H9 (cell line): ENCODE measurements around the gene WDR88. TPM values are rescaled to one million over a fixed set of nuclear protein-coding genes. Genes with fewer than 3 reads are reported as not detected.

Experiments
- DNase-seq: peaks from one replicate; pipeline ENCODE4 v3.0.0-alpha.2; 2017
- H2AFZ ChIP-seq: one replicate; pipeline ENCODE4 v1.6.1; 2013; ENCODE audit warnings: mild to moderate bottlenecking, low read length, control low read depth, moderate library complexity
- H2AK5ac ChIP-seq: 2 replicates; pipeline ENCODE4 v1.6.1; 2013; ENCODE audit warnings: low read length, control low read depth, mixed read lengths; ENCODE audit not compliant: insufficient read length
- H2BK120ac ChIP-seq: one replicate; pipeline ENCODE4 v1.6.1; 2013; ENCODE audit warnings: low read depth, mild to moderate bottlenecking, low read length, control low read depth, inconsistent platforms; ENCODE audit not compliant: poor library complexity, severe bottlenecking
- H2BK12ac ChIP-seq: 2 replicates; pipeline ENCODE4 v1.6.1; 2013; ENCODE audit warnings: low read length, control low read depth, mixed read lengths, low read depth; ENCODE audit not compliant: insufficient read length
- H2BK15ac ChIP-seq: 2 replicates; pipeline ENCODE4 v1.6.1; 2013; ENCODE audit warnings: low read depth, low read length, control low read depth
- H2BK20ac ChIP-seq: one replicate; pipeline ENCODE4 v1.6.1; 2013; ENCODE audit warnings: low read depth, mild to moderate bottlenecking, low read length, control low read depth, inconsistent platforms; ENCODE audit not compliant: poor library complexity, severe bottlenecking
- H2BK5ac ChIP-seq: 2 replicates; pipeline ENCODE4 v1.6.1; 2013; ENCODE audit warnings: low read length, control low read depth, mixed read lengths; ENCODE audit not compliant: insufficient read length
- H3K14ac ChIP-seq: 2 replicates; pipeline ENCODE4 v1.6.1; 2013; ENCODE audit warnings: low read length, control low read depth; ENCODE audit not compliant: insufficient read depth
- H3K18ac ChIP-seq: 2 replicates; pipeline ENCODE4 v1.6.1; 2013; ENCODE audit warnings: low read depth, mild to moderate bottlenecking, mixed read lengths, low read length, control low read depth; ENCODE audit not compliant: insufficient read length
- H3K23ac ChIP-seq: 2 replicates; pipeline ENCODE4 v1.6.1; 2013; ENCODE audit warnings: low read length, control low read depth, mixed read lengths, low read depth; ENCODE audit not compliant: insufficient read length
- H3K23me2 ChIP-seq: 2 replicates; pipeline ENCODE4 v1.6.1; 2013; ENCODE audit warnings: low read depth, mild to moderate bottlenecking, mixed read lengths, low read length, control low read depth; ENCODE audit not compliant: insufficient read length, poor library complexity, severe bottlenecking
- H3K27ac ChIP-seq: 2 replicates; pipeline ENCODE4 v1.5.1; 2013; ENCODE audit warnings: low read length, control low read depth, mixed read lengths, low read depth; ENCODE audit not compliant: insufficient read length
- H3K27me3 ChIP-seq: 2 replicates; pipeline ENCODE4 v1.6.1; 2013; ENCODE audit warnings: low read length, control low read depth, inconsistent platforms; ENCODE audit not compliant: insufficient read depth
- H3K4ac ChIP-seq: 2 replicates; pipeline ENCODE4 v1.6.1; 2013; ENCODE audit warnings: low read depth, mild to moderate bottlenecking, control low read depth, inconsistent platforms, low read length, moderate library complexity
- H3K4me1 ChIP-seq: 2 replicates; pipeline ENCODE4 v1.6.1; 2013; ENCODE audit warnings: low read length, control low read depth, inconsistent platforms; ENCODE audit not compliant: insufficient read depth
- H3K4me2 ChIP-seq: 2 replicates; pipeline ENCODE4 v1.6.1; 2013; ENCODE audit warnings: low read length, control low read depth, mixed read lengths; ENCODE audit not compliant: insufficient read length, insufficient read depth
- H3K56ac ChIP-seq: 2 replicates; pipeline ENCODE4 v1.6.1; 2013; ENCODE audit warnings: low read depth, mild to moderate bottlenecking, mixed read lengths, low read length, control low read depth; ENCODE audit not compliant: insufficient read length
- H3K79me1 ChIP-seq: 2 replicates; pipeline ENCODE4 v1.6.1; 2013; ENCODE audit warnings: low read depth, mild to moderate bottlenecking, moderate library complexity, low read length, control low read depth, inconsistent platforms; ENCODE audit not compliant: insufficient read depth, poor library complexity, severe bottlenecking
- H3K79me2 ChIP-seq: 2 replicates; pipeline ENCODE4 v1.6.1; 2013; ENCODE audit warnings: low read length, control low read depth, inconsistent platforms; ENCODE audit not compliant: insufficient read depth
- H3K9ac ChIP-seq: 2 replicates; pipeline ENCODE4 v1.6.1; 2013; ENCODE audit warnings: low read length, control low read depth, mixed read lengths; ENCODE audit not compliant: insufficient read length; ENCODE audit errors: extremely low read depth
- H3K9me3 ChIP-seq: one replicate; pipeline ENCODE4 v1.6.1; 2013; ENCODE audit warnings: low read depth, low read length, inconsistent platforms; ENCODE audit not compliant: control insufficient read depth
- H3T11ph ChIP-seq: one replicate; pipeline ENCODE4 v1.6.1; 2013; ENCODE audit warnings: mild to moderate bottlenecking, low read length, control low read depth, inconsistent platforms
- H4K20me1 ChIP-seq: one replicate; pipeline ENCODE4 v1.6.1; 2013; ENCODE audit not compliant: control insufficient read depth, insufficient read length, insufficient read depth
- H4K5ac ChIP-seq: 2 replicates; pipeline ENCODE4 v1.6.1; 2013; ENCODE audit warnings: low read depth, mild to moderate bottlenecking, mixed read lengths, low read length, control low read depth; ENCODE audit not compliant: insufficient read length
- H4K8ac ChIP-seq: replicated peaks from 2 replicates; pipeline ENCODE4 v1.6.1; 2013; ENCODE audit warnings: low read length, control low read depth, mixed read lengths, low read depth; ENCODE audit not compliant: insufficient read length
- H4K91ac ChIP-seq: 2 replicates; pipeline ENCODE4 v1.6.1; 2013; ENCODE audit warnings: low read depth, mild to moderate bottlenecking, moderate library complexity, mixed read lengths, low read length, control low read depth; ENCODE audit not compliant: insufficient read length
- H3K27ac Mint-ChIP-seq, 3 experiments: 2 replicates in 2 of 3; 3 replicates in 1 of 3; pipeline ENCODE4 v1.8.0; 2020 to 2021; ENCODE audit warnings: mixed read lengths in 3 of 3, mild to moderate bottlenecking in 1 of 3, moderate library complexity in 1 of 3
- H3K27me3 Mint-ChIP-seq: 2 replicates; pipeline ENCODE4 v1.8.0; 2021; ENCODE audit warnings: low read depth, mild to moderate bottlenecking, moderate library complexity, mixed read lengths
- H3K36me3 Mint-ChIP-seq, 3 experiments: 2 replicates in 2 of 3; 3 replicates in 1 of 3; pipeline ENCODE4 v1.8.0; 2020 to 2021; ENCODE audit warnings: low read depth in 3 of 3, mixed read lengths in 3 of 3; ENCODE audit not compliant: insufficient read depth in 1 of 3
- H3K4me1 Mint-ChIP-seq, 2 experiments: 2 replicates each; pipeline ENCODE4 v1.8.0; 2020; ENCODE audit warnings: mixed read lengths in 2 of 2
- H3K4me3 Mint-ChIP-seq, 2 experiments: 2 replicates in 1 of 2; 3 replicates in 1 of 2; pipeline ENCODE4 v1.8.0; 2020 to 2021; ENCODE audit warnings: mild to moderate bottlenecking in 2 of 2, mixed read lengths in 2 of 2, moderate library complexity in 1 of 2
- H3K9me3 Mint-ChIP-seq, 2 experiments: 2 replicates in 1 of 2; 3 replicates in 1 of 2; pipeline ENCODE4 v1.8.0; 2020; ENCODE audit warnings: mild to moderate bottlenecking in 2 of 2, mixed read lengths in 2 of 2, moderate library complexity in 1 of 2
- WGBS: extraction: QIAGEN DNeasy Blood & Tissue Kit; methylation state at CpG from one replicate; pipeline ENCODE4 v1.1.7; 2013; ENCODE audit warnings: missing lambda C conversion rate, low lambda C conversion rate, mixed read lengths; ENCODE audit not compliant: insufficient read length; ENCODE audit errors: extremely low coverage; 5-methylcytosine and 5-hydroxymethylcytosine counted together
- total RNA-seq: library from RNA; stranded (reverse); gene quantifications from 2 replicates; pipeline ENCODE4 v1.2.1, GENCODE V29; 2021
- TF ChIP-seq, protein P1 (sequence below): fragments of 200-600 bp; sonication (generic); conservative IDR thresholded peaks from 3 replicates; pipeline ENCODE4 v1.8.0; 2021; ENCODE audit warnings: antibody characterized with exemption, mild to moderate bottlenecking

The WDR88 gene
- total RNA-seq, 1 experiment from 2014 or later = not detected

DNA sequence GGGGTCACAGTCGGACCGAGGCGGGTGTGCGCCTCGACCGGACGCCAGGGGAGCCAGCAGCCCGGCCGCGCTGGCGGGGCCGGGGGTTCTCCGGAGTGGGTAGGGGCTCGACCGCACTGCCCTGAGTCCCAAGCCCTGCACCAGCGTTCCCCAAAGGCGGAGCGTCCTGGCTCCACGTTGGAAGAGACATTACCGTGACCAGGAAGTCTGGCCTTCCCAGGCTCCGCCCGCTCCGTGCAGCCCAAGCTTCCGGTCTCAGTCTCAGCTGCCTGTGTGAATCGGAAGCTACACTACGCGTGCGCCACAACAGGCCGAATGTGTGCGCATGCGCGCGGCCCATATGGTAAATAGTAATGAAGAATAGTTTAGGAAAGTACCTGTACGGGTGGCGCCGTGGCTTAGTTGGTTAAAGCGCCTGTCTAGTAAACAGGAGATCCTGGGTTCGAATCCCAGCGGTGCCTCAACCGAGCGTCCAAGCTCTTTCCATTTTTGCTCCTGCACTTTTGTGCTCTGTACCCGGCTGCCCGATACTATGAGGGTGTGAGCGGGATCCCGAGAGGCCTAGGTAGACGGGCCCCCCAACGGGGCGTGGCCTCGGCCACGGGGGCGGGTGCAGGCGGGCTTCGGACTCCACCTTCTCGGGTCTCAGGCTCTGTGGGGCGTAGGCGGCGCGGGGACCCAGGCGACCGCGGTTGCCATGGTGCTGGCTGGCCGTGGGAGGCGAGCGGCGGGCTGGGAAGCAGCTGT is 44.9 kb downstream of the WDR88 start:
- Histone ChIP-seq H3K56ac (no peak overlapping the region), H3K23ac (no peak overlapping the region), H3K79me2 (no peaks in the 10 kb centered on the region), H3T11ph (no peak overlapping the region), H2BK15ac (no peak overlapping the region), H4K91ac (no peak overlapping the region), H3K9ac (peak overlapping the region; percentile 51), H2AK5ac (no peak overlapping the region), H3K23me2 (peaks cover 5% of the 10 kb centered on the region), H3K4me2 (peak overlapping the region; percentile 94), H2BK120ac (no peak overlapping the region), H3K9me3 (no peaks in the 10 kb centered on the region), H4K5ac (no peak overlapping the region), H3K4me1 (no peaks in the 10 kb centered on the region), H2BK12ac (no peak overlapping the region), H3K18ac (peak overlapping the region; percentile 40), H4K20me1 (no peaks in the 10 kb centered on the region), H4K8ac (no peak overlapping the region), H3K27me3 (no peaks in the 10 kb centered on the region), H2BK20ac (no peak overlapping the region), H3K4ac (no peak overlapping the region), H3K79me1 (no peaks in the 10 kb centered on the region), H3K14ac (0 out of 2 replicates have a peak overlapping the region, but pooled peaks have one; percentile 33), H2BK5ac (no peak overlapping the region), H2AFZ (no peak overlapping the region), H3K27ac (no peak overlapping the region)
- WGBS = no CpG with 5 or more reads among the region's 65 CpGs
- Mint-ChIP-seq H3K4me1 (peaks cover 15 to 21% of the 10 kb centered on the region in 2 experiments), H3K4me3 (peak overlapping the region; percentile 94 to 96), H3K36me3 (peaks cover 0 to 7% (median 2%) of the 10 kb centered on the region in 3 experiments; a peak in 3 of 7 replicates), H3K9me3 (peaks cover 0 to 3% of the 10 kb centered on the region in 2 experiments; a peak in 3 of 5 replicates), H3K27me3 (peaks cover 17% of the 10 kb centered on the region), H3K27ac (peak overlapping the region; percentile 61 to 96 (median 62); a peak in 5 of 7 replicates)
- peak; percentile 98 for DNase-seq
- TF ChIP-seq, protein P1, sequence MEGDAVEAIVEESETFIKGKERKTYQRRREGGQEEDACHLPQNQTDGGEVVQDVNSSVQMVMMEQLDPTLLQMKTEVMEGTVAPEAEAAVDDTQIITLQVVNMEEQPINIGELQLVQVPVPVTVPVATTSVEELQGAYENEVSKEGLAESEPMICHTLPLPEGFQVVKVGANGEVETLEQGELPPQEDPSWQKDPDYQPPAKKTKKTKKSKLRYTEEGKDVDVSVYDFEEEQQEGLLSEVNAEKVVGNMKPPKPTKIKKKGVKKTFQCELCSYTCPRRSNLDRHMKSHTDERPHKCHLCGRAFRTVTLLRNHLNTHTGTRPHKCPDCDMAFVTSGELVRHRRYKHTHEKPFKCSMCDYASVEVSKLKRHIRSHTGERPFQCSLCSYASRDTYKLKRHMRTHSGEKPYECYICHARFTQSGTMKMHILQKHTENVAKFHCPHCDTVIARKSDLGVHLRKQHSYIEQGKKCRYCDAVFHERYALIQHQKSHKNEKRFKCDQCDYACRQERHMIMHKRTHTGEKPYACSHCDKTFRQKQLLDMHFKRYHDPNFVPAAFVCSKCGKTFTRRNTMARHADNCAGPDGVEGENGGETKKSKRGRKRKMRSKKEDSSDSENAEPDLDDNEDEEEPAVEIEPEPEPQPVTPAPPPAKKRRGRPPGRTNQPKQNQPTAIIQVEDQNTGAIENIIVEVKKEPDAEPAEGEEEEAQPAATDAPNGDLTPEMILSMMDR = no peak
